Measurements from ENCODE around the gene TRIM7. TPM values are rescaled to one million over a fixed set of nuclear protein-coding genes. Genes with fewer than 3 reads are reported as not detected.

Gene TRIM7
- total RNA-seq, 4 donors from 2014 or later = 3.7 to 12.1 (median 10.6) TPM

DNA sequence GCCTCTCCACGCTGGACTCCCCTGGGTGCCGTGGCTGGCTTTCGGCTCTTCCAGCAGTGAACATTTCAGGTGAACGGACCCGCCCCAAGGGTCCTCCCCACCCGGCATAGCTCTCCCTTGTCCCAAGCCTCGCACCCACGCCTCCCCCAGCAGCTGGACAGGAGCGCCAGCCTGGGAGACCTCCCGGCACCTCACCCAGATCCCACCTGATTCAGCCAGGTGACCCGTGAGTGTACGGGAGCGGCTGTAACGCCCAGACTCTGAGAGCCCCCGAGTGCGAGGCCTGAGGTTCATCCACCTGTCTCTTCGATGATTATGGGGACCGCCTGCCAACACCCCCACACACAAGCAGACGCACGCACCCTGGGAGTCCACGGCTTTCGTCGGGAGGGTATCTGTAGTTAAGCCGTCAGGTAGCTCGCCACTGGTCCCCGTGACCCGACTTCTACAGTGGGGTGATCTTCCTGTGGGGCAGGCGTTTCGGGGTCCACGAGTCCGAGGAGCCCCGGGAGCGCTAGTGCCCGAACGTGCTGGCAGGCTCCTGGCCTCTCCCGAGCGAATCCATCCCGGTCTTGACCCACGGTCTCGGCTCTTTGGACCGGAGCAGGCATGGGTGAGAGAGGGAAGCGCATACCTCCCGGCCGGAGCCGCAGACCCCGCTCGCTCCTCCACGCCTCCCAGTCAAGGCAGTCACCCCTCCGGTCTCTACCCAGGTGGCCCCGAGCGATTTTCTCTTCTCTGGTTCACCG lies 14.9 kb downstream of the TRIM7 start:
- TF ChIP-seq EP300 (IDR thresholded peaks at IDR 0.05) = no peak
- no peak for TF ChIP-seq POLR2A (IDR thresholded peaks at IDR 0.05)
- TF ChIP-seq, protein P1, sequence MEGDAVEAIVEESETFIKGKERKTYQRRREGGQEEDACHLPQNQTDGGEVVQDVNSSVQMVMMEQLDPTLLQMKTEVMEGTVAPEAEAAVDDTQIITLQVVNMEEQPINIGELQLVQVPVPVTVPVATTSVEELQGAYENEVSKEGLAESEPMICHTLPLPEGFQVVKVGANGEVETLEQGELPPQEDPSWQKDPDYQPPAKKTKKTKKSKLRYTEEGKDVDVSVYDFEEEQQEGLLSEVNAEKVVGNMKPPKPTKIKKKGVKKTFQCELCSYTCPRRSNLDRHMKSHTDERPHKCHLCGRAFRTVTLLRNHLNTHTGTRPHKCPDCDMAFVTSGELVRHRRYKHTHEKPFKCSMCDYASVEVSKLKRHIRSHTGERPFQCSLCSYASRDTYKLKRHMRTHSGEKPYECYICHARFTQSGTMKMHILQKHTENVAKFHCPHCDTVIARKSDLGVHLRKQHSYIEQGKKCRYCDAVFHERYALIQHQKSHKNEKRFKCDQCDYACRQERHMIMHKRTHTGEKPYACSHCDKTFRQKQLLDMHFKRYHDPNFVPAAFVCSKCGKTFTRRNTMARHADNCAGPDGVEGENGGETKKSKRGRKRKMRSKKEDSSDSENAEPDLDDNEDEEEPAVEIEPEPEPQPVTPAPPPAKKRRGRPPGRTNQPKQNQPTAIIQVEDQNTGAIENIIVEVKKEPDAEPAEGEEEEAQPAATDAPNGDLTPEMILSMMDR (IDR thresholded peaks at IDR 0.05) = no peak
- Histone ChIP-seq H3K27me3 (no peaks in the 10 kb centered on the region), H3K4me1 (peaks cover 0 to 36% (median 4%) of the 10 kb centered on the region in 4 donors), H3K27ac (peak overlapping the region; percentile 82 to 92 (median 90)), H3K4me3 (peak overlapping the region; percentile 66 to 78 (median 72)), H3K9me3 (no peaks in the 10 kb centered on the region), H3K36me3 (peaks cover 0 to 1% (median 0%) of the 10 kb centered on the region in 3 donors)
- WGBS, 2 donors = 0 to 1% methylated on average over 34 to 48 of the region's 52 CpGs
- no peak for DNase-seq (ENCODE audit: low spot score in 2 of 2)

DNA sequence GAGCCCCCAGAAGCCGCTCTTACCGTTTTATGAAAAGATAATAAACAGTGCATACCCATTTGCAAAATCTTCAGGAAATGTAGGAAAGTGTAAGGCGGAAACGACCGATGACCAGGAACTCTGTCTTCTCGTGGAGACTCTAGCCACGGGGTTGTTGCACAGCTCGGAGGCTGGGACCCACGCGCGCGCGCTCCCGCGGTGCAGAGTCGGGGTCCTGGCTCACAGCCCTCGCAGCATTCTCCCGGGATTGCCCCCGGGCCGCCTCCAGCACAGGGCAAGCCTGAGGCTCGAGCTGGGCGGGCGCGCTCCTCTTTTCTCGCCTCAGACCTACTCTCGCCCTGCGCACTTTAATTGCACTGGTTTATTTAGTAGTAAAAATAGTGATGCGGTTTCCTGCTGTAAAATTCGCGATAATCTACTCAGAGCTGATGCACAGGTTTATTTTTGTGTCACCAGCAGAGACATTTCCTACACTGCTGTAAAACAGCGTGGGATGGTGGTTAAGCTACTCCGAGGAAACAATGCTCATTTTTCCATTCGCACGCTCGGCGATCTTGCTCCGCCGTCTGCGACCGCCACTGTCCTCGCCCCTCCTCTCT lies 15.5 kb downstream of the TRIM7 start:
- TF ChIP-seq, protein P1 (IDR thresholded peaks at IDR 0.05) = no peak
- TF ChIP-seq POLR2A (IDR thresholded peaks at IDR 0.05) (no peak), EP300 (IDR thresholded peaks at IDR 0.05) (no peak)
- Histone ChIP-seq H3K9me3 (no peaks in the 10 kb centered on the region), H3K4me1 (peaks cover 0 to 36% (median 5%) of the 10 kb centered on the region in 4 donors), H3K36me3 (no peaks in the 10 kb centered on the region), H3K27ac (peak overlapping the region; percentile 82 to 92 (median 90)), H3K27me3 (no peaks in the 10 kb centered on the region), H3K4me3 (peak overlapping the region; percentile 66 to 78 (median 72))
- 1% methylated on average over 38 to 39 of the region's 41 CpGs for WGBS, 2 donors
- no peak for DNase-seq (ENCODE audit: low spot score in 2 of 2)

DNA sequence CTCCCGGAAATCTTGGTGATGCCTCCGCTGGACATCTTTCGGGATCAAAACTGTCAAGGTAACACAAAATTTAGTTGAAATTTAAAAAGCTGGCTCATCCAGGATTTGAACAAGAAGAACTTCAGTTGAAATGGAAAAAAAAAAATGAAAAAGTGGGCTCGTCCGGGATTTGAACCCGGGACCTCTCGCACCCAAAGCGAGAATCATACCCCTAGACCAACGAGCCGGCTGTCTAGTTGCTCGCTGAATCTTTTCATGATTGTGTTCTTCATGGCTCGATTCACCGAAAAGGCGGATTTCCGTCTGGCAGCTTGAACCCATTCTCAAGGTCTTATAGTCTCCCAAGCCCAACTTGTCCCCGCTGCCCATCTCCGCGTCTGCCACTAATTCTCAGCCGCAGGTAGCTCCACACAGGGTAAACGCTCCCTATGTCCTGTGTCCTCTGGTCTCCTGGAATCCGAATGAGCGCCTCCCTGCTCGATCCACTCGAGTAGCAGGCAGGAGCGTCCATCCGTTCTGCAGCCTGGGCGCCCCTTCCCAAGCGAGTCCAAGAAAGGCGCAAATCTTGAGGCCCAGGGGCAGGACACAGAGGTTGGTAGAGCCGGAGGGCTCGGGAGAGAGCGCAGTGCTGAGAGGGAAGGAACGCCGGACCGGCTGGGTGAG lies 16.2 kb downstream of the TRIM7 start:
- no peaks in the 10 kb centered on the region for H3K9me3 ChIP-seq

DNA sequence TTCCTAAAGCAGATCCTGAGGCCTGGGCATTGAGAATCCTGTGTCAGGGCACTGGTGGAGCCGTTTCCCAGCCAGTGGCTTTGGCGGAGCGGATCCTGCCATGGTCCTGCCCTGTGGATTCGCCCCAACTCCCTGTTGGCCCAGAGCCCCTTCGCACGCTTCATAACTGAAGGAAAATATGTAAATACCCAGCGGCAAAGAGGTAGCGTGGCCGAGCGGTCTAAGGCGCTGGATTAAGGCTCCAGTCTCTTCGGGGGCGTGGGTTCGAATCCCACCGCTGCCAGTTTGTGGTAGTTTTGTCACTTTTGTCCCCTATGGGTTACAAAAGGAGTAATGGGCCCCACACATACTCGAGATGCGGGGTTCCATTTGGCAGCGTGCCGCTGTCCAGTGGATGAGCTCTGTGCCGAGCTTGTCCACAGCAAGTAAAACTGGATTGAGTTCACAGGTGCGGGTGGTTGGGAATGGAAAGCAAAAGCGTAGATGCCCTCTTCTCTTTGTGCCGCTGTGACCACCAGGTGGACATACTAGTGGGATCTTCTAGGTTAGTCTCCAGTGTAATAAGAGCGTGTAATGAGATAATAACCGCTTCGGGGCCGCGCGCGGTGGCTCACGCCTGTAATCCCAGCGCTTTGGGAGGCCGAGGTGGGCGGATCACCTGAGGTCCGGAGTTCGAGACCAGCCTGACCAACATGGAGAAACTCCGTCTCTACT lies 17.3 kb downstream of the TRIM7 start:
- WGBS, 2 donors = 4 to 6% methylated on average over 37 of the region's 37 CpGs
- H3K27ac ChIP-seq = peak overlapping the region; percentile 39 to 92 (median 90)
- peaks cover 0 to 35% (median 5%) of the 10 kb centered on the region in 4 donors for H3K4me1 ChIP-seq
- H3K4me3 ChIP-seq = peak overlapping the region; percentile 66 to 78 (median 72)
- DNase-seq (ENCODE audit: low spot score in 2 of 2) = peak; percentile 67 to 77
- TF ChIP-seq, protein P1 (IDR thresholded peaks at IDR 0.05) = peak in 3 of 5 experiments; percentile 5 to 37 (median 33)
- peak in 1 of 2 donors; percentile 57 for TF ChIP-seq EP300 (IDR thresholded peaks at IDR 0.05)
- no peak for TF ChIP-seq POLR2A (IDR thresholded peaks at IDR 0.05)
- no peaks in the 10 kb centered on the region for H3K36me3 ChIP-seq
- no peaks in the 10 kb centered on the region for H3K9me3 ChIP-seq
- H3K27me3 ChIP-seq = no peaks in the 10 kb centered on the region

More for the DNA sequence above, 16.2 kb downstream of the TRIM7 start:
- WGBS, 2 donors = 0 to 1% methylated on average over 31 to 35 of the region's 35 CpGs
- peak overlapping the region; percentile 66 to 78 (median 72) for H3K4me3 ChIP-seq
- peak; percentile 78 to 95 for DNase-seq (ENCODE audit: low spot score in 2 of 2)
- H3K4me1 ChIP-seq = peaks cover 0 to 37% (median 5%) of the 10 kb centered on the region in 4 donors
- no peaks in the 10 kb centered on the region for H3K36me3 ChIP-seq
- H3K27me3 ChIP-seq = no peaks in the 10 kb centered on the region
- TF ChIP-seq, protein P1 (IDR thresholded peaks at IDR 0.05) = no peak
- TF ChIP-seq EP300 (IDR thresholded peaks at IDR 0.05) = peak; percentile 26 to 40
- H3K27ac ChIP-seq = peak overlapping the region; percentile 82 to 92 (median 90)
